GM18868 (cell line): ENCODE results near the gene TXNIP.

Experiments used
- ATAC-seq: cut with Tn5 transposase; IDR thresholded peaks from one replicate; pipeline ENCODE4 v1.9.1; 2021; ENCODE audit warnings: mild to moderate bottlenecking, moderate library complexity; ENCODE audit not compliant: unreplicated experiment

The TXNIP gene

DNA sequence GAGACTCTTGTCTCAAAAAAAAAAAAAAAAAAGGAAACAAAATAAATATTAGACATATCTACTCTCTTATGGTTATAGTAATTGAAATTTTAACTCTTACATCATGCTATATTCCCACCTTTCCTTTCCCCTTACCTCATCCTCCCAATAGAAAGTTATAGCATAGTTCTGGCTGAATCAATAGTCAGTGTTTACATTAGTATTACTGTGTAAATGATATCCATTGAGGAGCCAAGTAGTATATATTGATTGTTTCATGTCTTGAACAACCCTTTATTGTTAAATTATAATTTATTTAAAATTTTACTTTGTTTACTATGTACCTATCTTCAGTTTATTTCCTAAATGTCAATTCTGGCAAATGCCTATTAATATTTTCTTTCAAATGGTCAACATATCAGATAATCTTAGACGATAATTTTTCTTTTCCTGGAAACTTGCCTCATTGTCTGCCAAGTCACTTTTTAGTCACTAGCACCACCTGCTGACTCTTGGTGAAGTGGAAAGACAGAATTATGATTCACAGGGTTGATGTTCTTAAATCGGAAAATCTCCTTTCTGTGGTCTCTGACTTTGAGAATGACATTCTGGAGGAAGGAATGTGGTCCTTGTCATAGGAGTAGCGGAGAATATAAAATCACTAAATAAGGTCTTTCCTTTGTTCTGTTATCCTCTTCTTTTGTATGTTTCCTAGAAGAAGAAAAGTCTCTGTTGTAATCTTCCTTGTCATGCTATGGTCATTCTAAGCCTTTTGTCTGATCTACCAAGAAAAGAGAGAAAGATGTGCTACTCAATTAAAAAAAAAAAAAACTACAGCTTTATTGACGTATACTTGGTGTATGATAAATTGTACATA lies 16.6 kb upstream of the TXNIP start:
- ATAC-seq = no peak

- ATAC-seq = no peak
Measured at GRCh38 chr1:146010126-146010738, 13.9 kb upstream of the TXNIP start.

- ATAC-seq = no peak
Measured at GRCh38 chr1:146007489-146008133, 11.2 kb upstream of the TXNIP start.

DNA sequence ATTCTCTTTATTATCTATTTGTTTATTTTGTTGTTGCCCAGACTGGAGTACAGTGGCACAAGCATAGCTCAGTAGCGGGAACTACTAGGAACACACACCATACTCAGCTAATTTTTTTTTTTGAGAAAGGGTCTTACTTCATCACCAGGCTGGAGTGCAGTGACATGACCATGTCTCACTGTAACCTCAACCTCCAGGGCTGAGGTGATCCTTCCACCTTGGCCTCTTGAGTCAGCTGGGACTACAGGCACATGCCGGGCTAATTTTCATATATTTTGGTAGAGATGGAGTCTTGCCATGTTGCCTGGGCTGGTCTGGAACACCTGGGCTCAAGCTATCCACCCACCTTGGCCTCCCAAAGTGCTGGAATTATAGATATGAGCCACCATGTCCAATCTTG lies 5.3 kb upstream of the TXNIP start:
- no peak for ATAC-seq

GRCh38 chr1:145999321-146000024 lies 3.1 kb upstream of the TXNIP start:
- ATAC-seq = no peak

- ATAC-seq = no peak
Measured at GRCh38 chr1:145997718-145998023, 1.3 kb upstream of the TXNIP start.

- peak; percentile 33 for ATAC-seq
Measured at GRCh38 chr1:145997016-145997717, 788 bp upstream of the TXNIP start.

DNA sequence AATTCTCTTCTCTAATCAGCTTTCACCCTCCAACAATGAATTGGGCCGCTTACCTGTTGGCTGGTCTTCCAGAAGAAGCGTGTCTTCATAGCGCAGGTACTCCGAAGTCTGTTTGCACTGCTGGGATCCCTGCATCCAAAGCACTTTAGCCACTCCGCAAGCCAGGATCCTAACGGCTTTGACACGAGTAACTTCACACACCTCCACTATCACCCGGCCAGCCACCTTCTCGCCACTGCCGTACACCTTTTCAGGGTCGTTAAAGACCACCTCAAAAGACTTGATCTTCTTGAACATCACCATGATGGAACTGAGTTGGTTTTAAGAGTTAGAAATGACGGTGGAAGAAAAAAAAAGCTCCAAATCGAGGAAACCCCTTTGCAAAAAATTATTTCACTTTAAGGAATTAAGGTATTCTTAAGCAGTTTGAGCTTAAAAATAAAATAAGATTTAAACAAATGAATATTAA lies 381 bp downstream of the TXNIP start:
- ATAC-seq = no peak

DNA sequence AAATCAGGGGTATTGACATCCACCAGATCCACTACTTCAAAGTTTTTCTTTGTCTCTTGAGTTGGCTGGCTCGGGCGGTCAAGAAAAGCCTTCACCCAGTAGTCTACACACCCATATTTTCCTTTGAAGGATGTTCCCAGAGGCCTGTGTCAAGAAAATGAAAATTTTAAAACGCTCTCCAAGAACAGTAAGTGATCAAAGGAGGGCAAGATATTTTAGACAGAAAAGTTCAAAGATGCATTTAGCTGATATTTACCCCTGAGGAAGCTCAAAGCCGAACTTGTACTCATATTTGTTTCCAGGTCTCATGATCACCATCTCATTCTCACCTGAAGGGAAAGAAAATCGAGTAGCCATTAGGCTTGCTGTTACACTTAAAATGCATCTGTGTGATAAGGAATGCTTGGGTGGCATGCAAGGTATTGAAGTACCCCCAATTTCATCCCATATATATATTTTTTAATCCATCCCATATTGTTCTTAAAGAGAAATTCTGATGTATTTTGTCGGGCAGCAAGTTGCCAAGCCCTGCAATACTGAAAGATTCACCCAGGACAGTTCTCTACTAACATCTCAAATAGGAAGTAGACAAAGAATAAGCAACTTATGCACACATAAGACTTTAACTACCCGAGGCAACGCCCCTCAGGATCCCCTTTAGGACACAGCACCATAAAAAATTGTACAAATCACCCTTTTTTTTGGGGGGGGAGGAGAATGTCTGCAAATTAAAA lies 1.1 kb downstream of the TXNIP start:
- ATAC-seq = no peak

GRCh38 chr1:145994391-145995120 lies 1.8 kb downstream of the TXNIP start:
- ATAC-seq = no peak

- ATAC-seq = no peak
Measured at GRCh38 chr1:145993618-145994390, 2.6 kb downstream of the TXNIP start.

DNA sequence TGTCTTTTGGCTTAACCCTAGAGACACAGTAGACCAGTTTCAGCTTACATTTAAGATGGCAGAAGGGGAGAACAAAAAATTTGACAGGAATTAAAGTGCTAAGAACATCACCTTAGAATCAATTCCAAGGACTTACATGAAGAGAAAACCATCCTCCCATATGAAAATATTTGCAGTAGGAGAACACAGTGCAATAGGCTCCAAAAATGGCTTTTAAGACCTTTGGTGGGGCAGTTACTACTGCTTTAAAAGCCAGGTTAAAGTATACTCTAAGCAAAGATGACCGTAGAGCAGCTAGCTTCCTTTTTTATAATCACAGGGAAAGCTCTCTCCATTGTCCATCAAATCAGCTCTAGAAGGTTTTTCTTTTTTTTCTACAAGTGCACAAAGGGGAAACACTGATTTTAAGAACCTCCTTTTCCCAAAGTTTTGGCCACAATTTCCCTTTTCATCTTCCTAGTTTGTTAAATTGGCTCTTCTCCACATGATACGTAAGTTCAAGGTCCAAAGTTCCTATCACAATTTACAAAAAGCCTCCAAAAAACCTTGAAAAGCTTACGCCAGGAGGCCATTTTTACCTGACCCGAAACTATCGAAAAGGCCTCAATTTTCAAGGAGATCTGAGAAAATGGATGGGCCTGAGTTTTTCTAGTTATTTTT lies 3.3 kb downstream of the TXNIP start:
- ATAC-seq = no peak

DNA sequence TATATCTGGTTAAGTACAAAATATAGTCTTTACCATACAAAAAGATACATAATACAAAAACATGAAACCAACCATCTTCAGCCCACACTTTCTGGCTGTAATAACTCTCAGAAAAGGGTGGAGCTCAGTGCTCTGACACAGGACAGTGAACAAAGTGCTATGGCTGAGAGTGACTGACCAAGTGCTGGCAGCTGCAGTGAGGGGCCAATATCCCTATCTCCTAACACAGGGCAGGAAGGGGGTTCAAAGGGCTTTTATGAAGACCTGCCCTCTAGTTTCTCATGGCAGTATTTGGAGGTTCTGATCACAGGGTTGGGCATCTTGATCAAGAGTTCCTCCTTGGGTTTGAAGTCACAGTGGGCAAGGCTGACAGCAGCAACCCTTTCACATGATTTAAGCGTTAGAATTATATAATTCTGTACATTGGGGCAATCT lies 3.9 kb downstream of the TXNIP start:
- ATAC-seq = no peak

DNA sequence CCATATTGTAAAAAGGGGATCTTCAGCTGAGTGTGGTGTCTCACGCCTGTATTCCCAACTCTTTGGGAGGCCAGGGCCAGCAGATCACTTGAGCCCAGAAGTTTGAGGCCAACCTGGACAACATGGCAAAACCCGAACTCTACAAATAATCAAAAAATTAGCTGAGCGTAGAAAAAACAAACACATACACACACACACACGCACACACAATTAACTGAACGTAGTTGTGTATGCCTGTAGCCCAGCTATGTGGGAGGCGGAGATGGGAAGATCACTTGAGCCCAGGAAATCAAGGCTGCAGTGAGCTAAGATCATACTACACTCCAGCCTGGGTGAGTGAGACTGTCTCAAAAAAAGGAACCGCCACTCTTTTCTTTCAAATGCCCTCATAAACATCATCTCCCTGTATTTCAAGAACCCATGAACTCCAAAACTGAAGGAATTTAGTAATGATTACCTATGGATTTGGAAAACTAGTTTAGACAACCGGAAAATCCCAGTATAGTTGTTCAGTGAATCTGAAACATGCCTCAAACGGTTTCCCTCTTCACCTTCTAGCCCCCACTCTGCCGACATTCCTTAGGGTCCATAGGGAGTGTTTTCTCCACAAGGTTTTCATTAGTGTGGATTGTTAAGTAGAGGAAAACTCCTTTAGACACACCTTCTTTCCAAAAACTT lies 4.5 kb downstream of the TXNIP start:
- no peak for ATAC-seq

GRCh38 chr1:145990249-145990855 lies 6.0 kb downstream of the TXNIP start:
- no peak for ATAC-seq

DNA sequence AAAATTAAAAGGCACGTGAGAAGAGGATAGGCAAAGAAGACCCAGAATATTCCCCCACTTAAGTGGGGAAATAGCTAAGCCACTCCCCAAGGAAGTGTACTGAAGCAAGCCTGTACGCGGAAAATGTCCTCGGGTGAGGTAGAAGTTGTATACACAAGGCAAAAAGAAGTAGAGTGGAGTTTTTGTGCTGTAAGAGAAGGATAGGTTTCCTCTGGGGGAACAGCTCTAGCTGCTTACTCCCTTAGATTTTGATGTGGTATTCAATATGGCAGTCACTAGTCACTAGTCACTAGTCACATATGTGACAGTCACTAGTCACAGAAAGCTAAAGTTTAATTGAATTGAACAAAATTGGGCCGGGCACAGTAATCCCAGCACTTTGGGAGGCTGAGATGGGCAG lies 7.6 kb downstream of the TXNIP start:
- no peak for ATAC-seq

DNA sequence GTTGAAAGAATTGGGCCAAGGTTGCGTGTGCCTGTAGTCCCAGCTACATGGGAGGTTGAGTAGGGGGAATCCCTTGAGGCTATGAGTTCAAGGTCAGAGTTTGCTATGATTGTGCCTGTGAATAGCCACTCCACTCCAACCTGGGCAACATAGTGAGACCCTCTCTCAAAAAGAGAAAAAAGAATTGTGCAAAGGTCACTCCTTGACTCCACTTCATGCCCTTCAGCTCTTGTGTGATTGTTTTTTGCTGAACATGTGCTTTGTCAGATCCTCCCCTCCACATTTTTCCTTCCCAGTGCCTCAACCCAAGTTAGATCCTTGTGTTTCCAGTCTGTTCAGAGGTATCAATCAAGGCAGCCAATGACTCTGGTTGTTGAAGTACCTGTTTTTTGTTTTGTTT lies 8.5 kb downstream of the TXNIP start:
- ATAC-seq = no peak
